K562 (cell line): ENCODE results near the gene ARHGAP15. TPM values are rescaled to one million over a fixed set of nuclear protein-coding genes. Genes with fewer than 3 reads are reported as not detected.

Experiments used
- ATAC-seq: fragments of 200-7000 bp; cut with Tn5 transposase; 3 replicates; pipeline ENCODE4 v1.9.1; 2020; ENCODE audit warnings: moderate library complexity
- BruUV-seq: library from RNA; stranded (reverse); fragments of 400-500 nt; replicated peaks from 2 replicates; lab custom pipeline; 2021; lab: Mats Ljungman, UMichigan
- CTCF ChIA-PET: fragments of 300-600 bp; formaldehyde crosslinking; extraction: SDS; loops from one replicate; lab custom pipeline; 2021; ENCODE audit warnings: low intra/inter-chr PET ratio; lab: Yijun Ruan, JAX
- POLR2A ChIA-PET: fragments of 300-600, 350-650 bp; sonication (Branson Sonifier 250); formaldehyde crosslinking; extraction: SDS; loops from one replicate; lab custom pipeline; 2021; ENCODE audit warnings: antibody characterized with exemption, inconsistent platforms; lab: Yijun Ruan, JAX
- DNase-seq, 4 experiments: peaks; one replicate each; pipeline versions ENCODE4 v3.0.0 to v3.0.0-alpha.2; 2011 to 2018; ENCODE audit warnings: low spot score in 3 of 4, mixed read lengths in 3 of 4; ENCODE audit errors: extremely low read depth in 1 of 4
- FAIRE-seq: peaks from 2 replicates; lab custom pipeline; 2011; peaks lifted over from hg19 to GRCh38; lab: Jason Lieb, UNC
- H2AFZ ChIP-seq: 2 replicates; pipeline ENCODE4 v1.6.0; 2011; ENCODE audit warnings: low read depth, low read length, control low read depth, inconsistent platforms
- H3K27ac ChIP-seq: fragments of 200-600 bp; 3 replicates; pipeline ENCODE4 v1.8.0; 2011; ENCODE audit warnings: low read depth, mild to moderate bottlenecking, control low read depth, inconsistent platforms, low read length, moderate library complexity, mixed read lengths; ENCODE audit errors: extremely low read depth
- H3K27me3 ChIP-seq, 2 experiments: fragments of 300-600 bp in 1 of 2; 2 replicates in 1 of 2; 3 replicates in 1 of 2; pipeline versions ENCODE4 v1.6.0 to v1.8.0; 2011; ENCODE audit warnings: inconsistent platforms in 2 of 2, low read length in 2 of 2, mild to moderate bottlenecking in 1 of 2, mixed read lengths in 1 of 2, moderate library complexity in 1 of 2; ENCODE audit not compliant: control insufficient read depth in 2 of 2, insufficient read depth in 2 of 2
- H3K36me3 ChIP-seq: fragments of 300-600 bp; 3 replicates; pipeline ENCODE4 v1.8.0; 2011; ENCODE audit warnings: mild to moderate bottlenecking, low read length, inconsistent platforms; ENCODE audit not compliant: control insufficient read depth, insufficient read depth
- H3K4me1 ChIP-seq, 2 experiments: fragments of 200-600 bp in 1 of 2; replicated peaks in 1 of 2; 2 replicates in 1 of 2; 3 replicates in 1 of 2; pipeline versions ENCODE4 v1.5.1 to v1.8.0; 2011; ENCODE audit warnings: inconsistent platforms in 2 of 2, low read length in 2 of 2, mild to moderate bottlenecking in 1 of 2, mixed read lengths in 1 of 2, moderate library complexity in 1 of 2; ENCODE audit not compliant: control insufficient read depth in 2 of 2, insufficient read depth in 2 of 2
- H3K4me2 ChIP-seq: 2 replicates; pipeline ENCODE4 v1.6.1; 2011; ENCODE audit warnings: low read length, control low read depth, inconsistent platforms, mixed read lengths; ENCODE audit not compliant: insufficient read depth
- H3K4me3 ChIP-seq: fragments of 200-600 bp; sonication (generic), shearing (Covaris generic); 2 replicates; pipeline ENCODE4 v1.5.1; 2016; ENCODE audit warnings: control low read depth, inconsistent platforms
- H3K79me2 ChIP-seq: fragments of 200-600 bp; 3 replicates; pipeline ENCODE4 v1.8.0; 2011; ENCODE audit warnings: low read length, inconsistent platforms; ENCODE audit not compliant: control insufficient read depth, insufficient read depth
- H3K9ac ChIP-seq, 2 experiments: 2 replicates each; pipeline versions ENCODE4 v1.6.0 to v1.6.1; 2011; ENCODE audit warnings: low read depth in 2 of 2, low read length in 2 of 2, control low read depth in 1 of 2, inconsistent platforms in 1 of 2, mild to moderate bottlenecking in 1 of 2, mixed read lengths in 1 of 2; ENCODE audit not compliant: insufficient read depth in 1 of 2
- H3K9me1 ChIP-seq: one replicate; pipeline ENCODE4 v1.6.0; 2011; ENCODE audit warnings: inconsistent platforms, mild to moderate bottlenecking, low read length, moderate library complexity; ENCODE audit not compliant: control insufficient read depth, insufficient read depth
- H3K9me3 ChIP-seq: replicated peaks from 2 replicates; pipeline ENCODE4 v1.5.1; 2011; ENCODE audit warnings: low read depth, low read length, inconsistent platforms; ENCODE audit not compliant: control insufficient read depth, insufficient read depth
- H4K20me1 ChIP-seq: replicated peaks from 2 replicates; pipeline ENCODE4 v1.6.1; 2011; ENCODE audit warnings: low read length, inconsistent platforms, mixed read lengths; ENCODE audit not compliant: control insufficient read depth, insufficient read depth
- DPF2 ChIP-seq: fragments of 450-650 bp; IDR thresholded peaks from 2 replicates; pipeline ENCODE4 v1.6.1; 2016
- GATAD2B ChIP-seq: fragments of 450-650 bp; IDR thresholded peaks from 2 replicates; pipeline ENCODE4 v1.6.1; 2017; ENCODE audit warnings: mild to moderate bottlenecking, borderline replicate concordance
- GMEB1 ChIP-seq: fragments of 250-450 bp; sonication (Bioruptor Pico); IDR thresholded peaks from 2 replicates; pipeline ENCODE4 v1.4.0; 2020; ENCODE audit warnings: mild to moderate bottlenecking
- HBP1 ChIP-seq: fragments of 450-650 bp; formaldehyde crosslinking; IDR thresholded peaks from 2 replicates; pipeline ENCODE4 v1.4.0; 2022; ENCODE audit warnings: missing genetic modification characterization
- NELFE ChIP-seq: IDR thresholded peaks from 2 replicates; pipeline ENCODE4 v1.6.1; 2011; ENCODE audit warnings: mild to moderate bottlenecking; ENCODE audit not compliant: insufficient read depth, insufficient read length
- NFRKB ChIP-seq: fragments of 450-650 bp; IDR thresholded peaks from 2 replicates; pipeline ENCODE4 v1.6.1; 2016; ENCODE audit warnings: low read depth
- PTTG1 ChIP-seq: fragments of 450-650 bp; IDR thresholded peaks from 2 replicates; pipeline ENCODE4 v1.6.1; 2016; ENCODE audit warnings: low read depth, mild to moderate bottlenecking, missing genetic modification characterization, missing compliant biosample characterization
- RBM22 ChIP-seq: fragments of 200-400 bp; formaldehyde crosslinking; IDR thresholded peaks from 2 replicates; pipeline ENCODE4 v1.6.1; 2018; ENCODE audit warnings: low read length, low read depth; ENCODE audit not compliant: poor library complexity, severe bottlenecking
- RFX5 ChIP-seq: IDR thresholded peaks from 2 replicates; pipeline ENCODE4 v1.6.1; 2011; ENCODE audit warnings: low read depth, mild to moderate bottlenecking, improper control_type of control experiment, low read length
- SNIP1 ChIP-seq: fragments of 450-650 bp; IDR thresholded peaks from 2 replicates; pipeline ENCODE4 v1.7.1; 2017; ENCODE audit warnings: low read depth, mild to moderate bottlenecking
- WGBS: fragments of 100-300 bp; shearing (Covaris generic); methylation state at CpG from one replicate; pipeline ENCODE4 v1.1.6; 2016; ENCODE audit warnings: low coverage, mixed read lengths; ENCODE audit not compliant: insufficient coverage; ENCODE audit errors: missing lambda C conversion rate; 5-methylcytosine and 5-hydroxymethylcytosine counted together
- in situ Hi-C: fragments of 300-500 bp; cut with MboI; formaldehyde crosslinking; loops from 4 replicates; pipeline ENCODE4 v1.15.0; 2018; ENCODE audit warnings: inconsistent platforms, mixed read lengths
- intact Hi-C: fragments of 100-400 bp; cut with micrococcal nuclease; formaldehyde crosslinking; loops from 2 replicates; pipeline ENCODE4 v1.14.2; 2022
- polyA plus RNA-seq, 8 experiments: library from polyadenylated mRNA; depleted of rRNA in 4 of 8; stranded (reverse) in 5 of 8; unstranded in 3 of 8; fragments of >200 nt; fragmentation: Nextera tagmentation in 2 of 8; fragmentation: Illumina TruSeq in 1 of 8; extraction: Ambion mirVana in 2 of 8; extraction: Trizol in 1 of 8; gene quantifications; 2 replicates each; pipeline versions ENCODE4 v1.2.1 to v1.2.3, GENCODE V29; 2011 to 2014; ENCODE audit warnings: inconsistent platforms in 1 of 8, missing spikeins in 1 of 8
- total RNA-seq, 7 experiments: library from RNA; depleted of rRNA in 6 of 7; stranded (reverse); fragments of >200 nt in 6 of 7; fragmentation: Illumina TruSeq in 2 of 7; extraction: Trizol in 2 of 7; gene quantifications; 2 replicates each; pipeline versions ENCODE4 v1.2.1 to v1.2.3, GENCODE V29; 2011 to 2021; ENCODE audit warnings: low replicate concordance in 1 of 7

Gene ARHGAP15
- total and polyA plus RNA-seq, 9 of the 15 experiments (the other 6 are each of a cell fraction or from before 2014, with no cell fraction given): 1.5 to 17.9 (median 7.9) TPM

GRCh38 chr2:143801561-143801960, 672.3 kb downstream of the ARHGAP15 start (continued):
- no peak for TF ChIP-seq RFX5
- no peak for TF ChIP-seq NELFE
- TF ChIP-seq SNIP1: no peak

GRCh38 chr2:143802242-143802641, 673.0 kb downstream of the ARHGAP15 start:
- CTCF ChIA-PET: no interaction called here
- Histone ChIP-seq H4K20me1 (no peaks in the 10 kb centered on the region), H3K4me3 (no peak overlapping the region), H3K79me2 (no peaks in the 10 kb centered on the region), H3K4me1 (no peaks in the 10 kb centered on the region), H3K4me2 (no peak overlapping the region), H3K9me1 (no peaks in the 10 kb centered on the region), H3K9ac (no peak overlapping the region)
- POLR2A ChIA-PET: no interaction called here
- in situ Hi-C loops (no loop called here), intact Hi-C loops (no loop called here)
- 19% methylated on average over 4 of the region's 4 CpGs for WGBS
- FAIRE-seq: no peak
- no peak for TF ChIP-seq GMEB1 (CRISPR knock-in tag)
- no peak for TF ChIP-seq NFRKB
- TF ChIP-seq DPF2: no peak
- TF ChIP-seq RBM22: no peak
- no peak for TF ChIP-seq HBP1 (CRISPR knock-in tag)
- TF ChIP-seq GATAD2B: no peak
- TF ChIP-seq PTTG1 (tag): no peak
- TF ChIP-seq, all 486 proteins: peak for 0
- Histone ChIP-seq H3K27ac (no peak overlapping the region), H3K27me3 (no peaks in the 10 kb centered on the region), H3K9me3 (no peaks in the 10 kb centered on the region), H2AFZ (no peak overlapping the region), H3K36me3 (no peaks in the 10 kb centered on the region)
- ATAC-seq: no peak
- DNase-seq: no peak
- no TSS peak for BruUV-seq
